NB4 (cell line): Measurements from ENCODE around the gene CIITA.

ENCODE experiments used
- CTCF ChIP-seq: IDR thresholded peaks from one replicate; pipeline ENCODE4 v1.5.1; 2012; ENCODE audit warnings: low read depth, low read length
- POLR2A ChIP-seq: IDR thresholded peaks from 2 replicates; pipeline ENCODE4 v1.6.1; 2011; ENCODE audit warnings: mild to moderate bottlenecking; ENCODE audit not compliant: insufficient read length; ENCODE audit errors: extremely low read depth
- TF ChIP-seq, protein P1 (sequence below): IDR thresholded peaks from 2 replicates; pipeline ENCODE4 v1.6.1; 2011; ENCODE audit warnings: low read depth, low read length

DNA sequence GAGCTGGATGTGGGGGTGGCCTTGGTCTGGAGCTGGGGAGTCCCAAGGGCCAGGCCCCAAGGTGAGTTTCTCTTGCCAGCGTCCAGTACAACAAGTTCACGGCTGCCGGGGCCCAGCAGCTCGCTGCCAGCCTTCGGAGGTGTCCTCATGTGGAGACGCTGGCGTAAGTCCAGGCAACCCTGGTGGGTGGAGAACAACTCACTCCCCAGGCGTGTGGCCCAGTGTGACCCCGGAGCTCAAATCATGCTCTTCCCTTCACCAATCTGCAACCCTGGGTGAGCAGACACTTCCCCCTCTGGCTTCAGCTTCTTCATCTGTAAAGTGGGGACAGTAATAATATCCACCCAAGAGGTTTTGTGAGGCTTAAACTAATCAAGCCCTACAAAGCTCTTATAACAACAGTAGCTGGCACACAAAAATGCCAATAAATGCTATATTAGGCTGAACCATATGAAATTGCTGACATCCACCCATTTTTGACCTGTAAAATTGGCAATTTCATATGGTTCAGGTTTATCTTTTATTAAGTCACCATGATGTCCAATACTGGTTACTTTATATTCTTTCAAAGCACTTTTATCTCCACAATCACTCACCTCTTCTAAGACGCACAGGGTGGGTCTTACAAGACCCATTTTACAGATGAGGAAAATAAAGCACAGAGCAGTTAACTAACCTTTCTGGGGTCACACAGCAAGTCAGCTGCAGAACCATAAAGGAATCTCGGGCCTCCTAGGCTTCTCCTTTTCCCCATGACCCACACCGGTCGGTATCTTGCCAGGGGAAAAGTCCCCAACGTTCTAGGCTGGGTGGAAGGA, 45.5 kb downstream of the CIITA start:
- TF ChIP-seq CTCF: no peak
- no peak for TF ChIP-seq POLR2A
- TF ChIP-seq, protein P1, sequence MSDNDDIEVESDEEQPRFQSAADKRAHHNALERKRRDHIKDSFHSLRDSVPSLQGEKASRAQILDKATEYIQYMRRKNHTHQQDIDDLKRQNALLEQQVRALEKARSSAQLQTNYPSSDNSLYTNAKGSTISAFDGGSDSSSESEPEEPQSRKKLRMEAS: no peak
